KG1 (cell line): ENCODE measurements around the gene SGMS1.
"Not testable (repeated sequence)": the region's sequence is repeated elsewhere in the genome, so short reads cannot be mapped to it uniquely, and the experiment has no call there.

Experiments
- DNase-seq: peaks from one replicate; lab custom pipeline; 2025; lab: John Stamatoyannopoulos, UW

SGMS1 gene

GRCh38 chr10:50369931-50370330, 253.8 kb downstream of the SGMS1 start:
- no peak for DNase-seq

GRCh38 chr10:50367732-50368131, 256.0 kb downstream of the SGMS1 start:
- DNase-seq, result no peak

- DNase-seq, result not testable (repeated sequence)
Observed at GRCh38 chr10:50366421-50366820, 257.3 kb downstream of the SGMS1 start.

- not testable (repeated sequence) for DNase-seq
Observed at GRCh38 chr10:50364730-50365129, 259.0 kb downstream of the SGMS1 start.

- DNase-seq, result no peak
Observed at GRCh38 chr10:50362547-50363125, 261.1 kb downstream of the SGMS1 start.

GRCh38 chr10:50361946-50362345, 261.8 kb downstream of the SGMS1 start:
- DNase-seq, result no peak

- no peak for DNase-seq
Observed at GRCh38 chr10:50360077-50360850, 263.5 kb downstream of the SGMS1 start.

- DNase-seq, result no peak
Observed at GRCh38 chr10:50358925-50359687, 264.6 kb downstream of the SGMS1 start.

- no peak for DNase-seq
Observed at GRCh38 chr10:50358411-50358810, 265.3 kb downstream of the SGMS1 start.

GRCh38 chr10:50356481-50356832, 267.3 kb downstream of the SGMS1 start:
- not testable (repeated sequence) for DNase-seq

GRCh38 chr10:50355693-50356480, 267.9 kb downstream of the SGMS1 start:
- DNase-seq, result not testable (repeated sequence)

- DNase-seq, result no peak
Observed at GRCh38 chr10:50351483-50352146, 272.1 kb downstream of the SGMS1 start.

GRCh38 chr10:50350366-50350765, 273.4 kb downstream of the SGMS1 start:
- DNase-seq, result no peak

GRCh38 chr10:50349554-50349953, 274.2 kb downstream of the SGMS1 start:
- DNase-seq, result no peak

GRCh38 chr10:50347394-50347802, 276.4 kb downstream of the SGMS1 start:
- DNase-seq, result no peak

- no peak for DNase-seq
Observed at GRCh38 chr10:50346942-50347341, 276.8 kb downstream of the SGMS1 start.

GRCh38 chr10:50345545-50345944, 278.2 kb downstream of the SGMS1 start:
- no peak for DNase-seq

- no peak for DNase-seq
Observed at GRCh38 chr10:50343702-50344331, 279.9 kb downstream of the SGMS1 start.

- DNase-seq, result no peak
Observed at GRCh38 chr10:50341987-50342386, 281.8 kb downstream of the SGMS1 start.

GRCh38 chr10:50336140-50336539, 287.6 kb downstream of the SGMS1 start:
- DNase-seq, result no peak

GRCh38 chr10:50335397-50335796, 288.4 kb downstream of the SGMS1 start:
- DNase-seq, result no peak
